Activated CD4-positive, alpha-beta T cell treated with anti-CD3 and anti-CD28 coated beads for 1 hour (primary cell): ENCODE results near the gene TMEM214.
"Not testable (repeated sequence)": the region's sequence is repeated elsewhere in the genome, so short reads cannot be mapped to it uniquely, and the experiment has no call there.

Experiments used
- DNase-seq: peaks from one replicate; pipeline ENCODE4 v3.0.0-alpha.2; 2020

TMEM214 gene

GRCh38 chr2:27071990-27072830 is 39.4 kb downstream of the TMEM214 start:
- DNase-seq: no peak

GRCh38 chr2:27072920-27073319 is 40.2 kb downstream of the TMEM214 start:
- DNase-seq: no peak

GRCh38 chr2:27073782-27074181 is 41.0 kb downstream of the TMEM214 start:
- no peak for DNase-seq

- DNase-seq: peak; percentile 23
Observed at GRCh38 chr2:27074738-27075565, 42.2 kb downstream of the TMEM214 start.

- DNase-seq: not testable (repeated sequence)
Observed at GRCh38 chr2:27075566-27075871, 42.8 kb downstream of the TMEM214 start.

- no peak for DNase-seq
Observed at GRCh38 chr2:27076323-27076722, 43.6 kb downstream of the TMEM214 start.

- DNase-seq: no peak
Observed at GRCh38 chr2:27077231-27077630, 44.5 kb downstream of the TMEM214 start.

GRCh38 chr2:27078267-27079194 is 45.8 kb downstream of the TMEM214 start, which contains the start of gene EMILIN1:
Gene EMILIN1 (plus strand): TSS chr2:27078615. CDS start chr2:27079066, 451 bp downstream.
- DNase-seq: no peak

GRCh38 chr2:27079233-27080139 is 46.7 kb downstream of the TMEM214 start:
- DNase-seq: no peak

GRCh38 chr2:27080140-27080469 is 47.3 kb downstream of the TMEM214 start:
- DNase-seq: no peak

GRCh38 chr2:27080603-27080936 is 47.8 kb downstream of the TMEM214 start:
- DNase-seq: no peak

GRCh38 chr2:27081984-27082772 is 49.4 kb downstream of the TMEM214 start:
- no peak for DNase-seq

- DNase-seq: no peak
Observed at GRCh38 chr2:27082773-27083409, 50.1 kb downstream of the TMEM214 start.

- DNase-seq: no peak
Observed at GRCh38 chr2:27083410-27084296, 50.9 kb downstream of the TMEM214 start.

GRCh38 chr2:27084297-27085061 is 51.7 kb downstream of the TMEM214 start:
- no peak for DNase-seq

- no peak for DNase-seq
Observed at GRCh38 chr2:27085062-27085672, 52.4 kb downstream of the TMEM214 start.

- no peak for DNase-seq
Observed at GRCh38 chr2:27085673-27086089, 52.9 kb downstream of the TMEM214 start.

GRCh38 chr2:27086090-27086723 is 53.4 kb downstream of the TMEM214 start:
- DNase-seq: peak; percentile 97
